B cell (primary cell): ENCODE measurements around the gene LZTS2. TPM values are rescaled to one million over a fixed set of nuclear protein-coding genes. Genes with fewer than 3 reads are reported as not detected.

Experiments used
- ATAC-seq: fragments of 200-7000 bp; cut with Tn5 transposase; one replicate; pipeline ENCODE4 v1.10.0; 2021; ENCODE audit warnings: low read depth, mild to moderate bottlenecking, moderate number of reproducible peaks, moderate library complexity
- CTCF ChIA-PET: fragments of 350-600 bp; sonication (Branson Sonifier 250); formaldehyde crosslinking; loops from one replicate; lab custom pipeline; 2021; ENCODE audit warnings: antibody characterized with exemption, inconsistent platforms; lab: Charles Lee
- POLR2A ChIA-PET: fragments of 350-600 bp; sonication (Branson Sonifier 250); formaldehyde crosslinking; loops from one replicate; lab custom pipeline; 2021; ENCODE audit warnings: antibody characterized with exemption; lab: Charles Lee
- DNase-seq: peaks from one replicate; pipeline ENCODE4 v3.0.0; 2013
- H2AFZ ChIP-seq: 2 replicates; pipeline ENCODE4 v1.6.1; 2012; ENCODE audit warnings: mild to moderate bottlenecking, low read depth, low read length; ENCODE audit not compliant: insufficient read depth, poor library complexity, severe bottlenecking
- H3K27ac ChIP-seq, 2 donors: 1 replicate in 1 of 2; 2 replicates in 1 of 2; pipeline ENCODE4 v1.5.1; 2012 to 2013; ENCODE audit warnings: low read length in 2 of 2, mild to moderate bottlenecking in 2 of 2, moderate library complexity in 1 of 2
- H3K27me3 ChIP-seq, 4 experiments: fragments of 200-600 bp in 1 of 4; sonication (generic) in 1 of 4; replicated peaks in 1 of 4; 1 replicate in 2 of 4; 2 replicates in 2 of 4; pipeline versions ENCODE4 v1.6.1 to v1.7.0; 2013 to 2016; ENCODE audit warnings: low read length in 3 of 4, mild to moderate bottlenecking in 2 of 4, mixed read lengths in 1 of 4, moderate library complexity in 1 of 4; ENCODE audit not compliant: insufficient read depth in 4 of 4, control insufficient read depth in 3 of 4; ENCODE audit errors: control extremely low read depth in 1 of 4
- H3K36me3 ChIP-seq, 2 experiments: replicated peaks in 1 of 2; 1 replicate in 1 of 2; 2 replicates in 1 of 2; pipeline versions ENCODE4 v1.6.1 to v1.7.1; 2013; ENCODE audit warnings: low read length in 1 of 2; ENCODE audit not compliant: insufficient read depth in 2 of 2, control insufficient read depth in 1 of 2; ENCODE audit errors: control extremely low read depth in 1 of 2, extremely low read depth in 1 of 2
- H3K4me1 ChIP-seq, 2 donors: fragments of 200-600 bp in 1 of 2; sonication (generic) in 1 of 2; 1 replicate in 1 of 2; 2 replicates in 1 of 2; pipeline versions ENCODE4 v1.5.1 to v1.6.1; 2013 to 2017; ENCODE audit warnings: low read length in 2 of 2; ENCODE audit not compliant: control insufficient read depth in 2 of 2, insufficient read depth in 2 of 2
- H3K4me2 ChIP-seq: replicated peaks from 2 replicates; pipeline ENCODE3; 2012; ENCODE audit warnings: mild to moderate bottlenecking, low read depth, low read length; ENCODE audit not compliant: poor library complexity, severe bottlenecking
- H3K4me3 ChIP-seq, 5 experiments: fragments of 200-600 bp in 1 of 5; sonication (generic) in 1 of 5; 1 replicate in 3 of 5; 2 replicates in 2 of 5; pipeline versions ENCODE4 v1.5.1 to v1.7.0; 2011 to 2016; ENCODE audit warnings: low read length in 4 of 5, mild to moderate bottlenecking in 4 of 5, low read depth in 2 of 5, control low read depth in 1 of 5, moderate library complexity in 1 of 5; ENCODE audit not compliant: insufficient read depth in 1 of 5; ENCODE audit errors: control extremely low read depth in 1 of 5, extremely low read depth in 1 of 5
- H3K79me2 ChIP-seq: fragments of 200-600 bp; sonication (generic); one replicate; pipeline ENCODE4 v1.6.0; 2016; ENCODE audit warnings: low read length; ENCODE audit not compliant: control insufficient read depth, insufficient read depth
- H3K9ac ChIP-seq: fragments of 200-600 bp; sonication (generic); 2 replicates; pipeline ENCODE4 v1.6.1; 2017; ENCODE audit warnings: mild to moderate bottlenecking, low read length, moderate library complexity
- H3K9me3 ChIP-seq, 3 donors: one replicate each; pipeline versions ENCODE4 v1.6.1 to v1.7.1; 2013; ENCODE audit warnings: low read length in 2 of 3; ENCODE audit not compliant: control insufficient read depth in 2 of 3, insufficient read depth in 1 of 3; ENCODE audit errors: control extremely low read depth in 1 of 3
- H4K20me1 ChIP-seq: 2 replicates; pipeline ENCODE4 v1.6.0; 2012; ENCODE audit warnings: mild to moderate bottlenecking, low read length; ENCODE audit not compliant: insufficient read depth, control insufficient read depth, poor library complexity, severe bottlenecking
- H3K27ac Mint-ChIP-seq: one replicate; pipeline ENCODE4 v1.8.0; 2021; ENCODE audit warnings: mixed read lengths
- H3K27me3 Mint-ChIP-seq: one replicate; pipeline ENCODE4 v1.8.0; 2021; ENCODE audit warnings: mixed read lengths
- H3K4me1 Mint-ChIP-seq: one replicate; pipeline ENCODE4 v1.8.0; 2021; ENCODE audit warnings: mixed read lengths
- H3K4me3 Mint-ChIP-seq: one replicate; pipeline ENCODE4 v1.8.0; 2021; ENCODE audit warnings: mixed read lengths
- H3K9me3 Mint-ChIP-seq: one replicate; pipeline ENCODE4 v1.8.0; 2022; ENCODE audit warnings: mixed read lengths; ENCODE audit not compliant: insufficient read depth
- EZH2 ChIP-seq: IDR thresholded peaks from 2 replicates; pipeline ENCODE4 v1.6.1; 2012; ENCODE audit warnings: borderline replicate concordance, low read depth, mild to moderate bottlenecking, moderate library complexity, low read length; ENCODE audit not compliant: insufficient read depth, poor library complexity, severe bottlenecking
- WGBS: methylation state at CpG from one replicate; pipeline ENCODE4 v1.1.5; 2013; ENCODE audit warnings: missing lambda C conversion rate; ENCODE audit not compliant: insufficient coverage; 5-methylcytosine and 5-hydroxymethylcytosine counted together
- intact Hi-C: fragments of 100-400 bp; cut with micrococcal nuclease; formaldehyde crosslinking; loops from one replicate; pipeline ENCODE4 v1.10.0; 2022
- polyA plus RNA-seq: library from polyadenylated mRNA; depleted of rRNA; stranded (reverse); fragments of >200 nt; gene quantifications from 2 replicates; pipeline ENCODE4 v1.2.3, GENCODE V29; 2012
- total RNA-seq, 2 donors: library from RNA; stranded (reverse); fragments of 120-200 nt in 1 of 2; gene quantifications; 1 replicate in 1 of 2; 2 replicates in 1 of 2; pipeline versions ENCODE4 v1.2.3 to v1.2.4, GENCODE V29; 2013 to 2022
- TF ChIP-seq, protein P1 (sequence below): fragments of 200-600 bp; IDR thresholded peaks from one replicate; pipeline ENCODE4 v1.8.0; 2022; ENCODE audit warnings: antibody characterized with exemption, mild to moderate bottlenecking

LZTS2 gene
- total and polyA plus RNA-seq, 2 donors (not counting 1 experiment from before 2014, with no cell fraction given): 23.2 to 36.9 TPM

DNA sequence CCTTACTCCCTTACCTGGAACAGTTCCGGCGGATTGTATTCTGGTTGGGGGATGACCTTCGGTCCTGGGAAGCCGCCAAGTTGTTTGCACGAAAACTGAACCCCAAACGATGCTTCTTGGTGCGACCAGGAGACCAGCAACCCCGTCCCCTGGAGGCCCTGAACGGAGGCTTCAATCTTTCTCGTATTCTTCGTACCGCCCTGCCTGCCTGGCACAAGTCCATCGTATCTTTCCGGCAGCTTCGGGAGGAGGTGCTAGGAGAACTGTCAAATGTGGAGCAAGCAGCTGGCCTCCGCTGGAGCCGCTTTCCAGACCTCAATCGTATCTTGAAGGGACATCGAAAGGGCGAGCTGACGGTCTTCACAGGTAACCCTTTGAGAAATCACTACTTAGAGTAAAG lies 10.5 kb upstream of the LZTS2 start:
- Mint-ChIP-seq H3K9me3 (no peaks in the 10 kb centered on the region), H3K27ac (no peak overlapping the region), H3K4me1 (peaks cover 36% of the 10 kb centered on the region), H3K27me3 (no peaks in the 10 kb centered on the region), H3K4me3 (no peak overlapping the region)
- H4K20me1 ChIP-seq: peaks cover 22% of the 10 kb centered on the region
- H3K4me3 ChIP-seq: no peak overlapping the region
- H2AFZ ChIP-seq: no peak overlapping the region
- no peaks in the 10 kb centered on the region for H3K9me3 ChIP-seq
- POLR2A ChIA-PET: no interaction called here
- DNase-seq: no peak
- peaks cover 47% of the 10 kb centered on the region for H3K79me2 ChIP-seq
- H3K36me3 ChIP-seq: peaks cover 0 to 30% of the 10 kb centered on the region in 2 experiments
- no peak overlapping the region for H3K27ac ChIP-seq
- no peak for ATAC-seq
- H3K4me2 ChIP-seq: peak overlapping the region; percentile 82
- H3K27me3 ChIP-seq: no peaks in the 10 kb centered on the region
- H3K9ac ChIP-seq: no peak overlapping the region
- WGBS: 97% methylated on average over 16 of the region's 21 CpGs
- intact Hi-C loops: no loop called here
- CTCF ChIA-PET: interaction anchor here (0.7 to 5.6 kb wide), 6 partner anchors 8 to 71 kb away, joined by 3 to 49 read pairs (median 6); partner anchors contain the start of gene LZTS2
- TF ChIP-seq, protein P1, sequence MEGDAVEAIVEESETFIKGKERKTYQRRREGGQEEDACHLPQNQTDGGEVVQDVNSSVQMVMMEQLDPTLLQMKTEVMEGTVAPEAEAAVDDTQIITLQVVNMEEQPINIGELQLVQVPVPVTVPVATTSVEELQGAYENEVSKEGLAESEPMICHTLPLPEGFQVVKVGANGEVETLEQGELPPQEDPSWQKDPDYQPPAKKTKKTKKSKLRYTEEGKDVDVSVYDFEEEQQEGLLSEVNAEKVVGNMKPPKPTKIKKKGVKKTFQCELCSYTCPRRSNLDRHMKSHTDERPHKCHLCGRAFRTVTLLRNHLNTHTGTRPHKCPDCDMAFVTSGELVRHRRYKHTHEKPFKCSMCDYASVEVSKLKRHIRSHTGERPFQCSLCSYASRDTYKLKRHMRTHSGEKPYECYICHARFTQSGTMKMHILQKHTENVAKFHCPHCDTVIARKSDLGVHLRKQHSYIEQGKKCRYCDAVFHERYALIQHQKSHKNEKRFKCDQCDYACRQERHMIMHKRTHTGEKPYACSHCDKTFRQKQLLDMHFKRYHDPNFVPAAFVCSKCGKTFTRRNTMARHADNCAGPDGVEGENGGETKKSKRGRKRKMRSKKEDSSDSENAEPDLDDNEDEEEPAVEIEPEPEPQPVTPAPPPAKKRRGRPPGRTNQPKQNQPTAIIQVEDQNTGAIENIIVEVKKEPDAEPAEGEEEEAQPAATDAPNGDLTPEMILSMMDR: no peak
- no peak for TF ChIP-seq EZH2
- peaks cover 18 to 28% of the 10 kb centered on the region in 2 donors for H3K4me1 ChIP-seq

DNA sequence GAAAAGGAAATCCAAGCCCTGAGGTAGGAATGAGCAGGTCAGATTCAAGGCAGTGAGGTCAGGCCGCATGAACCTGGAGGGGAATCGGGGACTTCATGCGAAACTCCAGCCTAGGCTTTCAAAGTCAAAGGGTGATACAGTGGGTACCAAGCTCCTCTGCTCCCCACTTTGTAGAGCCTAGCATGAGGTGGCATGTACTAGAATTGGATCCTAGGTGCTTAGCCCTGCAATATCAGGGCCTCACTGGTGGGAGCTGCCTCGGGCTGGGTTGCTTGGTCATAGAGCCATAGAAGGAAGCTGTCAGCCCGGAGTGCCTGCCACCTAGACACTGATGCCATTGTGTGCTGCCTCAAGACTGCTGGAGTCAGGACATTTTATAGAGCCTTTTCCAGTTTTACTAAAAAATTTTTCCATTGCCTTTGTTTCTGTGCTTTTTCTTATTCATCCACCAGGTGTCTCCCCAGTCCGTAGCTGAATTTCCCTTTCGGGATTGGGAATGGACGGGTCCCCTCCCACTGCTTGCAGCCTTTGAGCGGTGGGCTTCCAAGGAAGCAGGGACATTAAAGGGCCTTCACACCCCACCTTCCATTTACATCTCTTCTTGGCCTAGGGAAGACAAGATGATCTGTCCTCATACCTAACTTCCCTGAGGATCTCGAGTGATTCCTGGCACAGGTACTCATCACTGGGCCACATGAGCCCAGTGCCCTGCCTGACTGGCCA lies 5.5 kb upstream of the LZTS2 start:
- Histone ChIP-seq H3K27me3 (no peaks in the 10 kb centered on the region), H3K4me1 (peaks cover 14 to 25% of the 10 kb centered on the region in 2 donors), H3K79me2 (peaks cover 15% of the 10 kb centered on the region), H3K4me2 (no peak overlapping the region), H3K9ac (no peak overlapping the region), H4K20me1 (peaks cover 9% of the 10 kb centered on the region), H3K9me3 (no peaks in the 10 kb centered on the region), H2AFZ (no peak overlapping the region), H3K36me3 (peaks cover 0 to 30% of the 10 kb centered on the region in 2 experiments), H3K27ac (no peak overlapping the region), H3K4me3 (no peak overlapping the region)
- no peak overlapping the region for H3K4me3 Mint-ChIP-seq
- H3K9me3 Mint-ChIP-seq: no peaks in the 10 kb centered on the region
- DNase-seq: no peak
- H3K27me3 Mint-ChIP-seq: no peaks in the 10 kb centered on the region
- peaks cover 25% of the 10 kb centered on the region for H3K4me1 Mint-ChIP-seq
- ATAC-seq: no peak
- intact Hi-C loops: no loop called here
- 88% methylated on average over 10 of the region's 10 CpGs for WGBS
- no peak for TF ChIP-seq EZH2
- TF ChIP-seq, protein P1: no peak
- CTCF ChIA-PET: interaction anchor here (1.8 kb wide), 1 partner anchor 20 kb away, joined by 7 read pairs; no protein-coding TSS in a partner anchor
- peak overlapping the region; percentile 5 for H3K27ac Mint-ChIP-seq
- POLR2A ChIA-PET: no interaction called here
